HG03565 (cell line): ENCODE measurements around the gene FTH1.
"Not testable (repeated sequence)": the region's sequence is repeated elsewhere in the genome, so short reads cannot be mapped to it uniquely, and the experiment has no call there.

Experiments used
- ATAC-seq: cut with Tn5 transposase; IDR thresholded peaks from one replicate; pipeline ENCODE4 v1.9.1; 2021; ENCODE audit warnings: mild to moderate bottlenecking, moderate library complexity; ENCODE audit not compliant: unreplicated experiment

The FTH1 gene

DNA sequence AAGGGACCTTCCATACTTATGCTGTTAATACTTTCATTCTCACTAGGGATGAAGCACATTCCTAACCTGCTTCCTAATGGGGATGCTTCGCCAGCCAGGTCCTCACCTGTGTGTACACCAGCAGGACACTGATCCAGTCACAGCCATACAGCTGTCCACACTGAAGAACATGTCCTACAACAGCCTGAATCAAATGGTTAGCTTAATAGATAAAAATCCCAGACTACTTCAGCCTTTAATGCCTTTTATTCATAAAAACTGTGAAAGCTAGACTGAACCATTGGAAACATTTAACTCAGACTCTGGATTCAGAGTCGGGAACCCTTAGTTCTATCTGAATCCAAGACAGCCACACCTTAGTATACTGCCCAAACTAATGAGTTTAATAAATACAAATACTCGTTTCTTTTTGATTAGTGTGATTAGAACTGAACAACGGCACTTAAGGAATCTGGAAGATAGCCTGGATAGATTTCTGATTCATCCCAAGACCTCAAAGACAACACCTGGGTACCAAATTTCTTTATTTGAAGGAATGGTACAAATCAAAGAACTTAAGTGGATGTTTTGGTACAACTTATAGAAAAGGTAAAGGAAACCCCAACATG, 3.3 kb downstream of the FTH1 start:
- ATAC-seq: no peak

DNA sequence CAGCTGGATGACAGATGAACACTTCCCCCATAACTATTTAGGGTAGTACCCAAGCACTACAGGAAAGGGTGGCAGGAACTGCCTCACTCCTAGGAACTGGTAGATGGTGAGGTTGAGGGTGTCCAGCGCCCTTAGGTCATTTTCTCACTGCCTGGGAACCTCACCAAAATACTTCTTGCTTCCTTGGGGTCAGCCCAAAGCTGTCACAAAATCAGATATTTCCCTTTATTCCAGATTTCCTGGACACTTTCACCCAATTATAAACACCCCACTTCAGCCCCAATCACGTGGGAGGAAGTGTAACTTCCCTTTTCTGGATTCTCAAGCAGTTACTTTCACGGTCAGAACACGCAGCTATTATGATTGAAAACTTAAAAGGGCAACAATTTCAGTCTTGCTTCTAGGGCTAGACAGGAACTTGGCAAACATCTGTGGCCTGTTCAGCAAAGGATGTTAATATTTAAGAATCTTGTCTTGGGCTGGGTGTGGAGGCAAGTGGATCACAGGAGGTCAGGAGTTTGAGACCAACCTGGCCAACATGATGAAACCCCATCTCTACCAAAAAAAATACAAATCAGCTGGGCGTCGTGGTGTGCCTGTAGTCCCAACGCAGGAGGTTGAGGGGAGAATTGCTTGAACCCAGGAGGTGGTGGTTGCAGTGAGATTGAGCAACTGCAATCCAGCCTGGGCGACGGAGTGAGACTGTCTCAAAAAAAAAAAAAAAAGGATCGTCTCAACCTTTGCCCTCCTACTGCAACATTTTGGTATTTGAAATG, 4.0 kb downstream of the FTH1 start:
- no peak for ATAC-seq

DNA sequence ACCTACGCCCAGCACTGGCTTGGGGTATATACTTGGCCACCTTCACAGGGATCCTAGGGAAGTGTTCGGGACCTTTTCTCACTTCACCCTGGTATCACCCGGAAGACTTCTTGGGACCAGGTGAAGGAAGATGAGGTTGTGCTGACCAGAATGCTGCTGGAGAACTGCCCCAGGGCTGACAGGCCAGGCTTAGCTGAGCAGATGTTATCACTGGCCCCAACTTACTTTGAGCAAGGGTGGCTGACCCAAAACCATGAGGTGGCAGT, 4.5 kb downstream of the FTH1 start:
- no peak for ATAC-seq

DNA sequence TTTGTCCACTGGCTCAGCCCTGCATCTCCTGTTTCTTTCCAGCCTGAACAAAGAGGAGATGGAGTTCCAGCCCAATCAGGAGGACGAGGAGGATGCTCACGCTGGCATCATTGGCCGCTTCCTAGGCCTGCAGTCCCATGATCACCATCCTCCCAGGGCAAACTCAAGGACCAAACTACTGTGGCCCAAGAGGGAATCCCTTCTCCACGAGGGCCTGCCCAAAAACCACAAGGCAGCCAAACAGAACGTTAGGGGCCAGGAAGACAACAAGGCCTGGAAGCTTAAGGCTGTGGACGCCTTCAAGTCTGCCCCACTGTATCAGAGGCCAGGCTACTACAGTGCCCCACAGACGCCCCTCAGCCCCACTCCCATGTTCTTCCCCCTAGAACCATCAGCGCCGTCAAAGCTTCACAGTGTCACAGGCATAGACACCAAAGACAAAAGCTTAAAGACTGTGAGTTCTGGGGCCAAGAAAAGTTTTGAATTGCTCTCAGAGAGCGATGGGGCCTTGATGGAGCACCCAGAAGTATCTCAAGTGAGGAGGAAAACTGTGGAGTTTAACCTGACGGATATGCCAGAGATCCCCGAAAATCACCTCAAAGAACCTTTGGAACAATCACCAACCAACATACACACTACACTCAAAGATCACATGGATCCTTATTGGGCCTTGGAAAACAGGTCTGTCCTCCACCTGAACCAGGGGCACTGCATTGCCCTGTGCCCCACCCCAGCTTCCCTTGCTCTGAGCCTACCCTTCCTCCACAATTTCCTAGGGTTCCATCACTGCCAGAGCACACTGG, 5.0 kb downstream of the FTH1 start:
- no peak for ATAC-seq

DNA sequence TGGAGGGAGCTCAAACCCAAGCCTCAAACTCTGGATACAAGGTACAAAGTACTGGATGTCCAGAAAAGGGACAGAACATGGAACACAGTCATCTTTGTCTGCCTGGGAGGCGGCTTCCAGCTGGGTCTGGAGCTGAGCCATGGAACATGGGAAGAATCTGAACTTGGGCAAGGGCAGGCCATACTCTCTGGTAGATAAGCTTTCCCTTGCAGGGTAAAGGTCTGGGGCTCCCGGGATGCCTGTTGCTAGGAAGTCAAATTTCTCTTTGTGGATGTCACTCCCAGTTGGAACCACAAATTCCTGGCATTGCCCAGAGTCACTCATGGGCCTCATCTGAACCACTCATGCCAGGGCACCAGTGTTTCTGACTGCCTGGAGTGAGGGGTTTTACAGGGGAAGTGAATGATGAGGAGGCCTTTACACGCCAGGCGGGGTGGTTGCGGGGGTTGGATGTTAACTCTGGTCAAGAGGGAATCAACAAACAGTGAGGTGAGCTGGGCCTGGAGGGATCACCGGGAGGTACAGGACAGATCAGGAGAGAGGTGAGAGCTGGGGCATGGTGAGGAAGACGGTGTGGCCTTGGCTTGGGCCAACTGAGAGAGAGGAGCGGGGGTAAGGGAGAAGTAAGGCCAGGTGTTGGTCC, 5.7 kb downstream of the FTH1 start:
- ATAC-seq: no peak

DNA sequence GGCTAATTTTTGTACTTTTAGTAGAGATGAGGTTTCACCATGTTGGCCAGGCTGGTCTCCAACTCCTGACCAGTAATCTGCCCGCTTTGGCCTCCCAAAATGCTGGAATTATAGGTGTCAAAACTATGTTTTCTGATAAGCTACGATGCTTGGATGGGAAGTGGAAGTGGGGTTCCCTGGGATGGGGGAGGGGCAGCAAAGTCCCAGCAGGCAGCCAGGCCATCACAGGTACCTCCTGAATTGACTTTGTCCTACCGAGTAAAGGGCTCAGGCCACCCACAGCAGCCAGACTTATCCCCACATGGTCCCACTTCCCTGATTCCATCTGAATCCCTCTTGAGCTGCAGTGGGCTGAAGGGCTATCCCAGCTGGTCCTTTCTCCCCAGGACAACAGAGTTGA, 6.9 kb downstream of the FTH1 start:
- no peak for ATAC-seq

DNA sequence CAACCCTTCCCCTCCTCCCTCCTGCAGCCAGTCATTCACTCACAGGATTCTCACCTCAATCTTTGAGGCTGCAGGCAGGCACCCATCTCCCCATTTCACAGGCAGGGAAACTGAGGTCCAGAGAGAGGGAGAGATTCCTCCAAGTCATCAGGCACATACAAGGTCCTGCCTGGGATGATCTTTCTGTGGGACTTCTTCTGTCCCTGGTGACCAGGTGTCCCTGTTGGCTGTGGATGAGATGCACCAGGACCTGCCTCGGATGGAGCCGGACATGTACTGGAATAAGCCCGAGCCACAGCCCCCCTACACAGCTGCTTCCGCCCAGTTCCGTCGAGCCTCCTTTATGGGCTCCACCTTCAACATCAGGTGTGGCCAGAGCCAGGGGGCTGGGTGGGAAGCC, 7.8 kb downstream of the FTH1 start:
- no peak for ATAC-seq

DNA sequence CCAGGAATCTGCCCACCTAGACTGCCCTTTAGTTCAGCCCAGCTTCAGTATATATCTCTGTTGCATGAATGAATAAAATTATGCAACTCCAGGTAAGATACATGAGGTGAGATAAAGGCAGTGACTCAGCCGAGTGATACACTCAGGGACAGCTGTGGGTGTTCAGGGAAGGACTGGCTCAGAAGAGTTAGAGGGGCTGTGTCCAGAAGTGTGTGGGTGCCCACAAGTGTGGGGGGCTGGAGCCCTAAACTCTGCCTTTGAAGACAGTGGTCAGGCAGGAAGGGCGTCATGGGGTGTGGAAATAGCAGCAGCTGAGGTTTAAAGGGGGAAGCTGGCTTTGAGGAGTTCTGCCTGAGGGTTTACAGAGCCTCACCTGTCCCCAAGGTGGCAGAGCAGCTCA, 8.3 kb downstream of the FTH1 start:
- no peak for ATAC-seq

DNA sequence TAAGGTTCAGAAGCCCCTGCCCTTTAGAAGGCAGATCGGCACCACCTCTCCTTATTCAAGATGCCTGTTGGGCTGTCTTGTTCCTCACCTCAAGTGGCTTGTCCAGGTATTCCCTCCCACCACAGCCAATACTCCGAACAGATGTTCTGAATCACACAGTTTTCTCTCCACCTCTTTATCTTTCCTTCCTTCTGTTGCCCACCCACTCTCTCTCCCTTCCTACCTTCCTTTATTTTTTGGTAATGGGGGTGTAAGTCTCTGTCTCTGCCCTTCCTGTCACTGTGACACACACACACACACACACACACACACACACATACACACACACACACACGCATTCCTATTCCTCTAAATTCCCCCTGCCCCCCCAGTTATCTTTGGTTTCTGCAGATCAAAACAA, 8.8 kb downstream of the FTH1 start:
- no peak for ATAC-seq

DNA sequence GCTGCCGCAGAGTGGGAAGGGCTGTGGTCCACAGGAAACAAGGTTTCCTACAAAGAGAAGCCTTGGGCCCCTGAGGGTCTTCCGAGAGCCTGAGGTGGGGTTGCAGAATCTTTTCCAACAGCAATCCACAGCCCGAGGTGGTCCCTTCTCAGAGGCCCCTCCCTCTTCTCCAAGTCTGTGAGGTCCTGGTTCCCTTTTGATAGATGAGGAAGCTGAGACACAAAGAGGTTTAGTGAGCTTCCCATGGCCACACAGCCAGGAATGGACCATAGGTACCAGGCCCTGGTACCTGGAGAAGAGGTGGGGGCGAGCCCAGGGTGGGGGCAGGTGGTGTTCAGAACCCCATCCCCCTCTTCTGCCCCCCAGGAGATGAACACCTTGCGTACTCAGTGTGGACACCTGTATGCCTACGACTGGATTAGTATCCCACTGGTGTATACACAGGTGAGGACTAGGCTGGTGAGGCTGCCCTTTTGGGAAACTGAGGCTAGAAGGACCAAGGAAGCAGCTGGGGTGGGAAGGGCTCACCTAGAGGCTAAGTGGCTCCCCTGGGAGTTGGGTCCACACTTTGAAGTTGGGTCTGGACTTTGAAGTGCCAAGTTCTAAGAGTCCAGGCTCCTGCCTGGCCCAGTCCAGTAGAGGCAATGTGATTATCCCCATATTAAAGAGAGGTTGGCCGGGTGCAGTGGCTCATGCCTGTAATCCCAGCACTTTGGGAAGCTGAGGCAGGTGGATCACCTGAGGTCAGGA, 10.2 kb downstream of the FTH1 start:
- no peak for ATAC-seq

DNA sequence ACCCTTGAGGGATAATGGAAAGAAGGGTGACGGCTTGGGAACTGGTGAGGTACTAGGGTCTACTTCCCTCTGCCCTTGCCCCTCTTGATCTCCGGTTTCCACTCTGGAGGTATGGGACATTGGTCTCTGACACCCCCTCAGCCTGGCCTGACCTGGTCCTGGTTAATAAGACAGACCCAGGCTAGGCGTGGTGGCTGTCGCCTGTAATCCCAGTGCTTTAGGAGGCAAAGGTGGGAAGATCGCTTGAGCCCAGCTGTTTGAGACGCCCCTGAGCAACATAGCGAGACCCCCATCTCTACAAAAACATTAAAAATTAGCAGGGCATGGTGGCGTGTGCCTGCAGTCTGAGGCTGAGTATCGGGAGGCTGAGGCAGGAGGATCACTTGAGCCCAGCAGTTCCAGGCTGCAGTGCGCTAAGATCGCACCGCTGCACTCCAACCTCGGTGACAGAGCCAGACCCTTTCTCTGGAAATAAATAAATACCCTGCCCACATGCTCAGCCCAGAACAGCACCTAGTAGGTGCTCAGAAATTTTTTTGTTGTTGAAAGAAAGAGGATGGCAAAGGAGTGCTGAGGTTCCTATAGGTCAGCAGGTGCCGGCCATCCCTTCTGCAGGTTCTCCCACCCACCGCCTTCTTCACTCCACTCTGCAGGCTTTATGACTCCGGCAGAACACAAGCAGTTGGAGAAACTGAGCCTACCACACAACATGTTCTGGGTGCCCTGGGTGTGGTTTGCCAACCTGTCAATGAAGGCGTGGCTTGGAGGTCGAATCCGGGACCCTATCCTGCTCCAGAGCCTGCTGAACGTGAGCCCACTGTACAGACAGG, 11.0 kb downstream of the FTH1 start:
- ATAC-seq: no peak

DNA sequence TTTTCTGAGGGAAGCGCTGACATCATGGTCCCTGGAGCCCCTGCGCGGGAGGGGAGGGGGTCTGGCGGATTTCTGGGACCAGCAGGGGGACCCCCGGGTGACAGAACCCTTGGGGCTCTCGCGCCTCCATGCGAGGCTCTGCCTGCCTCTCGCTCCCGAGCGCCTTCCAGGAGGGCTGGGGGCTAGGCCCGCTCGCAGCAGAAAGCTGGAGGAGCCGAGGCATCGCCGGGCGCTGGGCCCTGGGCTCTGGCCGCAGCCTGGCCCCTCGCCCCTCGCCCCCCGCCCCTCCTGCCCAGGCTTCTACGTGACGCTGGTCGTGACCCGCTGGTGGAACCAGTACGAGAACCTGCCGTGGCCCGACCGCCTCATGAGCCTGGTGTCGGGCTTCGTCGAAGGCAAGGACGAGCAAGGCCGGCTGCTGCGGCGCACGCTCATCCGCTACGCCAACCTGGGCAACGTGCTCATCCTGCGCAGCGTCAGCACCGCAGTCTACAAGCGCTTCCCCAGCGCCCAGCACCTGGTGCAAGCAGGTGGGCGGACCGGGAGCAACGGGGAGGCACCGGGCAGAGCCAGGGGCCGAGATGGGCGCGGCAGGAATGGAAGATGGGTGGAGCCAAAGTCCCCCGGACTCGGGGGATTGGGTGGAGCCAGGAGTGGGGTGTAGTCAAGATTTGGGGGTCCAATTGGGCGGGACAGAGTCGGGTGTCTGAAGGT, 11.9 kb downstream of the FTH1 start:
- ATAC-seq: no peak

DNA sequence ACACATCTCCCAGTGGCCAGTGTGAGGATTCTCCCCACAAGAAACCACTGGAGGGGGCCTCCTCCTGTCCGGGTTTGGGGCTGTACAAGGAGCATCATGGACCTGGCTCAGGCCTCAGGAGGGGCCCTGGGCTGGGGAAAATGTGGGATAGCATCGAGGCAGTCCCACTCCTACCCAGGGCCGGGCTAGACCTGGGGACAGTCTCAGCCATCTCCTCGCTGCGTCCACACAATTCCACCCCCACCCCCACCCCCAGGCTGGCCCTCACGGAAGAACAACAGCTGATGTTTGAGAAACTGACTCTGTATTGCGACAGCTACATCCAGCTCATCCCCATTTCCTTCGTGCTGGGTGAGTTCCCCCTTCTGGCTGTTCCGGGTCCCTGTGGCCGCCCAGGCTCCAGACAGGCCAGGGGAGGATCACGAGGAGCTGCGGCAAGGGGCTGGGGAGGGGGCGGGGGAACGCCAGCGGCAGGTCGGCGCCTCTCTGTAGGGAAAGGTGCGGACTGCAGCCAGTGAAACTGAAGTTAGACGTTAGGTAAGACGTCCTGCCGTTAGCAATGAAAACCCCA, 12.5 kb downstream of the FTH1 start:
- ATAC-seq: no peak

DNA sequence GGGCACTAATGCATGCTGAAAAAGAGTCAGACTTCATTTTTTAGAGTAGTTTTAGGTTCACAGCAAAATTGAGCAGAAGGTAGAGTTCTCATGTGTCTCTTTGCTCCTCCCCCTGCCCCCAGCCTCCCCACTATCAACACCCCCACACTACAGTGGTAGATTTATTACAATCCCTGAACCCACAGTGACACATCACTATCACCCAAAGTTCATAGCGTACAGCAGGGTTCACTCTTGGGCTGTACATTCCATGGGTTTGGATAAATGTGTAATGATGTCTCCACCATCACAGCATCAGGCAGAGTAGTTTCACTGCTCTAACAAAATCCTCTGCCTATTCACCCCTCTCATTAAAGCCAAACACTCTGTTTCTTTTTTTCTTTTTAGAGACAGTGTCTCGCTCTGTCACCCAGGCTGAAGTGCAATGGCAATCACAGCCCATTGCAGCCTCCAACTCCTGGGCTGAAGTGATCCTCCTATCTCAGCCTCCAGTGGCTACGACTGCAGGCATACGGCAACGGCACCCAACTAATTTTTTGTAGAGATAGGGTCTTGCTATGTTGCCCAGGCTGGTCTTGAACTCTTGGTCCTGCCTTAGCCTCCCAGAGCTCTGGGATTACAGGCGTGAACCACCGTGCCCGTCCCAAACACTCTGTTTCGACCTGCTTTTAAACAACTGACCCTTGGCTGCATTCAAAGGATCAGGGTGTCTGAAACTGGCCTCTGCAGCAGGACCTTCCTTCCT, 13.2 kb downstream of the FTH1 start:
- ATAC-seq: no peak

DNA sequence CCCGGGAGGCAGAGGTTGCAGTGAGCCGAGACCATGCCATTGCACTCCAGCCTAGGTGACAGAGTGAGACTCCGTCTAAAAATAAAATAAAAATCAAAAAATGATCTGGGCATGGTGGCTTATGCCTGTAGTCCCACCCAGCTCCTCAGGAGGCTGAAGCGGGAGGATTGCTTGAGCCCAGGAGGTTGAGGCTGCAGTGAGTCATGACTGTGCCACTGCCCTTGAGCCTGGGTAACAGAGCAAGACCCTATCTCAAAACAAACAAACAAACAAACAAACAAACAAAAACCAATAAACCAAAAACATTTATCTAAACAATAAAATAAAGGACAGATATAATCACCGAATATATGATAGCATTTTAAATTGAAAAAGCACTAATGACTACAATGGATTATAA, 13.8 kb downstream of the FTH1 start:
- not testable (repeated sequence) for ATAC-seq

DNA sequence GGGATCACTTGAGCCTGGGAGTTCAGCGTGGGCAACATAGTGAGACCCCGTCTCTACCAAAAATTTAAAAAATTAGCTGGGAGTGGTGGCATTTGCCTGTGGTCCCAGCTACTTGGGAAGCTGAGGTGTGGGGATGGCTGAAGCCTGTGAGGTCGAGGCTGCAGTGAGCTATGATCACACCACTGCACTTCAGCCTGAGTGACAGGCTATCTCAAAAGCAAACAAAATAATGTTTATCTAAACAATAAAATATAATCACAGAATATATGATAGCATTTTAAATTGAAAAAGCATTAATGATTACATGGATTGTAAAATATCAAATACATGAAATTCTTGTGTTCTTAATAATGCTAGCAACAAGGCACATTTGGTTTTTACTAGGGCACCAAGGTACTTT, 14.6 kb downstream of the FTH1 start:
- ATAC-seq: no peak

DNA sequence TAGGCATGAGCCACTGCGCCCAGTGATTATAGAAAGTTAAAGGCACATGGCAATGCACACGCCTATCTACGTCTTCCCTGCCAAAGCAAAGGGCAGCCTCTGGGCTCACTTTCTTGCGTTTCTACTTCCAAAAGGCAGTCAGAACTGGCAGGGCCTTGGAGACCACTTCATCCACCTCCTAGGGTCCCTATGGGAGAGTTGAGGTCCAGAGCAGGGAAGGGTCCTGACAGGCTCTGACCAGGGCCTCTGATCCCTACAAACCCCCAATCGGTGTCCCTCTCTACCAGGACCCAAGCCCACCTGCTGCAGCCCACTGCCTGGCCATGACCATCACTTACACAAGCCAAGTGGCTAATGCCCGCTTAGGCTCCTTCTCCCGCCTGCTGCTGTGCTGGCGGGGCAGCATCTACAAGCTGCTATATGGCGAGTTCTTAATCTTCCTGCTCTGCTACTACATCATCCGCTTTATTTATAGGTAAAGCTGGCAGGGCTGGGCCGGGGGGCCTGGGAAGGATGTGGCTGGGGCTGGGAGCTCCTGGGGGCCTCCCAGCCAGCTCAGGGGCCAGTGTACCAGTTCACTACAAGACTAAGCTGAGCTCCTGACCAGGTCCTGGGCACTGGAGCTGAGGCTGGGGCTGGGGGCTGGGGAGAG, 15.8 kb downstream of the FTH1 start:
- ATAC-seq: no peak

DNA sequence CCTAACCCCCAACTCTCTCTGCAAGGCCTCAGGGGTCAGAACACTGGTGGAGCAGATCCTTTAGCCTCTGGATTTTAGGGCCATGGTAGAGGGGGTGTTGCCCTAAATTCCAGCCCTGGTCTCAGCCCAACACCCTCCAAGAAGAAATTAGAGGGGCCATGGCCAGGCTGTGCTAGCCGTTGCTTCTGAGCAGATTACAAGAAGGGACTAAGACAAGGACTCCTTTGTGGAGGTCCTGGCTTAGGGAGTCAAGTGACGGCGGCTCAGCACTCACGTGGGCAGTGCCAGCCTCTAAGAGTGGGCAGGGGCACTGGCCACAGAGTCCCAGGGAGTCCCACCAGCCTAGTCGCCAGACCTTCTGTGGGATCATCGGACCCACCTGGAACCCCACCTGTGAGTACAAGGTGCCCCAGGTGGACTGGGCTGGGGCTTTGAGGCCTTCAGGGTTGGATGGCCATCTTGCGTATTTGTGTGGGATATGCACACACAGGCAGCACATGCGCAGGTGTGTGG, 17.3 kb downstream of the FTH1 start, which contains the start of gene BEST1:
BEST1 (plus strand) TSS at position 317 of the 513 bp plus-strand sequence. CDS start 1,456 bp downstream, outside the sequence.
- no peak for ATAC-seq
